ENCODE results near the gene ST8SIA2.
"Not testable (repeated sequence)": the region's sequence is repeated elsewhere in the genome, so short reads cannot be mapped to it uniquely, and the experiment has no call there.

The ST8SIA2 gene

GRCh38 chr15:92443381-92443780, 49.7 kb downstream of the ST8SIA2 start:
- DNase-seq (ENCODE audit: low spot score): no peak

GRCh38 chr15:92444631-92445030, 51.0 kb downstream of the ST8SIA2 start:
- DNase-seq (ENCODE audit: low spot score): no peak

GRCh38 chr15:92448370-92448769, 54.7 kb downstream of the ST8SIA2 start:
- no peak for DNase-seq (ENCODE audit: low spot score)

GRCh38 chr15:92449476-92449875, 55.8 kb downstream of the ST8SIA2 start:
- DNase-seq (ENCODE audit: low spot score): no peak

GRCh38 chr15:92451225-92451825, 57.6 kb downstream of the ST8SIA2 start:
- DNase-seq (ENCODE audit: low spot score): no peak

GRCh38 chr15:92452143-92452542, 58.5 kb downstream of the ST8SIA2 start:
- no peak for DNase-seq (ENCODE audit: low spot score)

GRCh38 chr15:92453607-92454006, 59.9 kb downstream of the ST8SIA2 start:
- no peak for DNase-seq (ENCODE audit: low spot score)

- DNase-seq (ENCODE audit: low spot score): no peak
Observed at GRCh38 chr15:92454555-92455105, 60.9 kb downstream of the ST8SIA2 start.

- DNase-seq (ENCODE audit: low spot score): no peak
Observed at GRCh38 chr15:92455271-92455670, 61.6 kb downstream of the ST8SIA2 start.

- no peak for DNase-seq (ENCODE audit: low spot score)
Observed at GRCh38 chr15:92457471-92458041, 63.9 kb downstream of the ST8SIA2 start.

GRCh38 chr15:92460023-92460422, 66.3 kb downstream of the ST8SIA2 start:
- DNase-seq (ENCODE audit: low spot score): no peak

GRCh38 chr15:92462424-92463125, 68.9 kb downstream of the ST8SIA2 start:
- DNase-seq (ENCODE audit: low spot score): no peak

GRCh38 chr15:92463352-92463751, 69.7 kb downstream of the ST8SIA2 start:
- no peak for DNase-seq (ENCODE audit: low spot score)

- DNase-seq (ENCODE audit: low spot score): no peak
Observed at GRCh38 chr15:92463826-92464225, 70.1 kb downstream of the ST8SIA2 start.

- DNase-seq (ENCODE audit: low spot score): no peak
Observed at GRCh38 chr15:92466834-92467233, 73.2 kb downstream of the ST8SIA2 start.

- no peak for DNase-seq (ENCODE audit: low spot score)
Observed at GRCh38 chr15:92467245-92467644, 73.6 kb downstream of the ST8SIA2 start.

- no peak for DNase-seq (ENCODE audit: low spot score)
Observed at GRCh38 chr15:92468991-92469390, 75.3 kb downstream of the ST8SIA2 start.

GRCh38 chr15:92471288-92471687, 77.6 kb downstream of the ST8SIA2 start:
- no peak for DNase-seq (ENCODE audit: low spot score)

GRCh38 chr15:92473756-92474155, 80.1 kb downstream of the ST8SIA2 start:
- no peak for DNase-seq (ENCODE audit: low spot score)

- not testable (repeated sequence) for DNase-seq (ENCODE audit: low spot score)
Observed at GRCh38 chr15:92479730-92480129, 86.0 kb downstream of the ST8SIA2 start.

GRCh38 chr15:92480361-92480760, 86.7 kb downstream of the ST8SIA2 start:
- DNase-seq (ENCODE audit: low spot score): no peak

GRCh38 chr15:92485441-92485840, 91.8 kb downstream of the ST8SIA2 start:
- DNase-seq (ENCODE audit: low spot score): no peak

- DNase-seq (ENCODE audit: low spot score): no peak
Observed at GRCh38 chr15:92492551-92493115, 99.0 kb downstream of the ST8SIA2 start.
